GM19372 (cell line): ENCODE data around the gene COBLL1.
"Not testable (repeated sequence)": the region's sequence is repeated elsewhere in the genome, so short reads cannot be mapped to it uniquely, and the experiment has no call there.

Source experiments
- ATAC-seq: cut with Tn5 transposase; IDR thresholded peaks from one replicate; pipeline ENCODE4 v1.9.1; 2021; ENCODE audit warnings: mild to moderate bottlenecking, low read depth, moderate library complexity; ENCODE audit not compliant: unreplicated experiment

Gene COBLL1

GRCh38 chr2:164841719-164842623 is at the start of gene COBLL1:
Gene COBLL1 (minus strand): TSS chr2:164841823. CDS start chr2:164841196, 627 bp downstream.
- ATAC-seq = peak; percentile 54

GRCh38 chr2:164890544-164890943 is 48.9 kb upstream of the COBLL1 start:
- ATAC-seq = no peak

- ATAC-seq = no peak
Measured at GRCh38 chr2:164888592-164888991, 47.0 kb upstream of the COBLL1 start.

GRCh38 chr2:164887434-164888144 is 46.0 kb upstream of the COBLL1 start:
- ATAC-seq = no peak

GRCh38 chr2:164882276-164882675 is 40.7 kb upstream of the COBLL1 start:
- ATAC-seq = no peak

GRCh38 chr2:164881524-164881923 is 39.9 kb upstream of the COBLL1 start:
- ATAC-seq = no peak

GRCh38 chr2:164879901-164880535 is 38.4 kb upstream of the COBLL1 start:
- ATAC-seq = no peak

GRCh38 chr2:164877927-164878326 is 36.3 kb upstream of the COBLL1 start:
- no peak for ATAC-seq

GRCh38 chr2:164877169-164877568 is 35.5 kb upstream of the COBLL1 start:
- ATAC-seq = no peak

GRCh38 chr2:164875334-164876205 is 33.9 kb upstream of the COBLL1 start:
- ATAC-seq = no peak

- ATAC-seq = no peak
Measured at GRCh38 chr2:164873210-164873908, 31.7 kb upstream of the COBLL1 start.

- no peak for ATAC-seq
Measured at GRCh38 chr2:164871404-164871803, 29.8 kb upstream of the COBLL1 start.

- ATAC-seq = no peak
Measured at GRCh38 chr2:164869420-164869772, 27.8 kb upstream of the COBLL1 start.

- no peak for ATAC-seq
Measured at GRCh38 chr2:164868563-164869419, 27.2 kb upstream of the COBLL1 start.

- ATAC-seq = no peak
Measured at GRCh38 chr2:164867779-164868397, 26.3 kb upstream of the COBLL1 start.

GRCh38 chr2:164866381-164866780 is 24.8 kb upstream of the COBLL1 start:
- not testable (repeated sequence) for ATAC-seq

GRCh38 chr2:164860694-164861042 is 19.0 kb upstream of the COBLL1 start:
- ATAC-seq = no peak

GRCh38 chr2:164859906-164860693 is 18.5 kb upstream of the COBLL1 start:
- ATAC-seq = not testable (repeated sequence)
